GM12873 (cell line): ENCODE results near the gene CLIC1.

Source experiments
- CTCF ChIP-seq: IDR thresholded peaks from 2 replicates; pipeline ENCODE4 v1.5.1; 2012; ENCODE audit warnings: low read depth, mild to moderate bottlenecking, moderate library complexity, low read length, control low read depth; ENCODE audit not compliant: insufficient read depth; ENCODE audit errors: missing control alignments

CLIC1 gene

DNA sequence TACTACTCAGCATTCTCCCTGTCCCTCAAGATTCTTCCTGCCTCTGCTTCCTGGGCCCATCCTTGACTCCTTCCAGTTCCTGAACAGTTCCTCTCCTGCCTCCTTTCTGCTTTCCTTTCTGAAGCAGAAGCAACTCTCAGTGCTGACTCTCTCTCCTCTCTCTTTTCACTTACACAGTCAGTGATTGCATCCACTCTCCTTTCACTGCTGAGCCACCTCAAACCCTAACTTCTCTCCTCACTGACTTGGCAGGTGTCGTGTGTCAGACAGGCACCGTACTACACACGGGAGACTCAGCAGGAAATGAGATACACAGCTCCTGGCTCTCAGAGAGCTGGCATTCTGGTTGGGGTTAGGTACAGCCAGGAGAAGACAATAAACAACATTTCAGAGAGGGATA, 38.8 kb downstream of the CLIC1 start:
- TF ChIP-seq CTCF: no peak

DNA sequence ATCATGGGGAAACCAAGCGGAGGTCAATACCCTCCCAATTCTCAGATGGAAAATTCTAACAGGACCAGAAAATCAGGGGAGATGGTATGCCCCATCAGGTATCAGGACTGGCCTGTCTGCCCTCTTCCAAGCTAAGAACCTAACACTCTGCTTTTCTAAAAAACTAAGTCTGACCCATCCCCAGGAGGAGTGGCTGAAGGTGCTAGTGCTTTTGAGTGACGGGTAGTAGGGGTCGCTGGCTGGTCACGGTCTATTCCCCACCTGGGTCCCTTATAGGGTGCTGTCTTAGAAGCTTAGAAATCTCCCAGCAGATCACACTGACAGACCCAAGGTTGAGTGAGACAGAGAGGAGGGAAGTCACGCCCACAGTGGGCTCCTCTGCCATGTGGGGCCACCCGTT, 42.8 kb downstream of the CLIC1 start:
- TF ChIP-seq CTCF: no peak

DNA sequence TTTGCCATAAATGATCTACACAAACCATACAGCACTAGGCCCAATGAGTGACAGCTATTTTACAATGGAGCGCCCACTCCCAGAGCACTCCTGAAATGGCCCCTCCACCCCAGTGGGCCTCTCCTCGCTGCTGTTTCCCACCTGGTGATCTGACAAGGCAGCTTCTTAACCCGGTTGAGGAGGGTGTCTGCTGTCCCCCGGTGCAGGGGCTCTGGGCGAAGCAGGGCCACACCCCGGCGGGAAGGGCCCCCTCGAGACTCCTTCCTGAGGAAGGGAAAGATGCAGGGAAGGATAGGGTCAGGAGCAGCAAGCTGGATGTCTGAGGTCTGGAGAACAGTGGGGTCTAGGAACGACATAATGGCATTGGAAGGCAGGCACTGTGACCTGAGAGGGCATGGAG, 43.4 kb downstream of the CLIC1 start:
- no peak for TF ChIP-seq CTCF

GRCh38 chr6:31692353-31692752, 44.0 kb downstream of the CLIC1 start:
- TF ChIP-seq CTCF: no peak

DNA sequence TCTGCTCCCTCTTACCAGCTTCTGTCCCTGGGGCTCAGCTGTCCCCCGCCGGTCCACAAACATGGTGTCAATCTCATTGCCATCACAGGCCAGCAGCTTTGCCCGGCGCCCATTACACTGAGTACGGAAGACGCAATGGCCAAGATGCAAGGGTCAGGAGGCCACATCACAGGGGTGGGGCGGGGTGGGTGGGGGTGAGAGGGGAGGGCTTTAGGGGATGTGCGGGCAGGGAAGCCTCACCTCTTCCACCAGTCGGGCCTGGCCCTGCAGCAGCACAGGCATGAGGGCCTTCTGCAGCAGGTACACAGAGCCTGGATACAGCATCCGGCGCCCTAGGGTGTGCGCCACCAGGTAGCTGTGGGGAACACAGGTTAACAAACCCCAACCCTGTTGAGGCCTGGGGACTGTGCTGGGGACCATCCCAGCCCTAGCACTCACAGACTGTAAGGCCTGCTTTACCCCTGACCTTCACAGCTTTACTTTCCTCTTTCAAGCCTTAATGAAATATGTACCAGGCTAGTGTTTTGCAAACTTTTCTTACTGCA, 44.7 kb downstream of the CLIC1 start:
- TF ChIP-seq CTCF: no peak

GRCh38 chr6:31691078-31691463, 45.3 kb downstream of the CLIC1 start:
- TF ChIP-seq CTCF: no peak

DNA sequence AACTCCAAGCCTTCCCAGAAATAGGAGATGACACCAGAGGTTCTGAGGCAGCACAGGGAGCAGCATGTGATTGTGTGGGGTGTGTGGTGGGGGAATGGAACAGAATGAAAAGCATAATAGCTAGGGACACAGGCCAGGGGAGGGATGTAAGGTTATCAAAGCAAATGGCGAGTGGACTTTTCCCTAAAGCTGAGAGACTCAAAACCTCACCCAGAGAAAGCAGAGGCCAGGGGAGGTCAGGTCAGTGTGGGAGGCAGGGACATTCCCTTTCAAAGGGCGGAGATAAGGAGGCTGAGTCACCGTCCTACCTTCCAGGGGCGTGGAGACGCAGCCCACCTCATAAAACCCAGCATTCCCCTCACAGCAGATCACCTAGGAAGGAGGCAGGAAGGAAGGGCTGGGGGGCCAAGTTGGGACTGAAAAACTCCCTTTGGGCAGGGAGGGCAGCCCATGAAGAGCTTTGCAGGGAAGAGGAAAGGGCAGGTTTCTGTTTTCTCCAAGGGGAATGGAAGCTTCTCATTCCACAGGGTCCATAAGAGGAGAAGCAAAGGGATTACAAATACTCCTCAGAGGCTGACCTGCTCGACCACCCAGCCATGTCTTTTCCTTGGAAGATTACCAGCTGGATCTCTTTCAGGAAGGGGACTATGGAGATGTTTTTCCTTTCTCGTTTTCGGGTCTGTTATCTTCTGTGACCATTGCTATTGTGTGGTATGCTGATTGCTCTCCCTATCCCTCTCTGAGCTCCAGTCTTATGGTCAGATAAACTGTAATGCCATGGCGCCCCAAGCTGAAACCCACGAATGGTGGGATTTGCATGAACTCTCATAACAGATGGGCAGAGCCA, 45.9 kb downstream of the CLIC1 start:
- TF ChIP-seq CTCF: no peak
